Erythroblast (primary cell): ENCODE data around the gene SPATS2L.

ENCODE experiments used
- GATA1 ChIP-seq: IDR thresholded peaks from 2 replicates; pipeline ENCODE4 v1.6.1; 2011; ENCODE audit warnings: low read depth, mild to moderate bottlenecking, control low read depth, low read length, moderate library complexity
- POLR2A ChIP-seq: IDR thresholded peaks from 2 replicates; pipeline ENCODE4 v1.6.1; 2011; ENCODE audit warnings: mild to moderate bottlenecking, low read length

DNA sequence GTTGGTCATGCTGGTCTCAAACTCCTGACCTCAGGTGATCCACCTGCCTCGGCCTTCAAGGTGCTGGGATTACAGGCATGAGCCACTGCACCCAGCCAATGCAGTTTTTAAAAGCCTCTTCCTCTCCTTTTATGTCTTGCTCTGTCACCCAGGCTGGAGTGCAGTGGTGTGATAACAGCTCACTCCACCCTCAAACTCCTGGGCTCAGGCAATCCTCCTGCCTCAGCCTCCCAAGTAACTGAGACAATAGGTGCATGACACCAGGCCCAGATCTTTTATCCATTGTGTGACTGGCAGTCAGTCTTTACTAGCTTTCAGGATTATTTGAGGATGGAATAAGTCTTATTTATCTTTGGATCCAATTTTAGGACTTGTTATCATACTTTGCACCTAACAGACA is 190.2 kb downstream of the SPATS2L start:
- TF ChIP-seq POLR2A (no peak), GATA1 (no peak)
